Measurements from ENCODE around the gene KIF1A.
"Not testable (repeated sequence)": the region's sequence is repeated elsewhere in the genome, so short reads cannot be mapped to it uniquely, and the experiment has no call there.

DNA sequence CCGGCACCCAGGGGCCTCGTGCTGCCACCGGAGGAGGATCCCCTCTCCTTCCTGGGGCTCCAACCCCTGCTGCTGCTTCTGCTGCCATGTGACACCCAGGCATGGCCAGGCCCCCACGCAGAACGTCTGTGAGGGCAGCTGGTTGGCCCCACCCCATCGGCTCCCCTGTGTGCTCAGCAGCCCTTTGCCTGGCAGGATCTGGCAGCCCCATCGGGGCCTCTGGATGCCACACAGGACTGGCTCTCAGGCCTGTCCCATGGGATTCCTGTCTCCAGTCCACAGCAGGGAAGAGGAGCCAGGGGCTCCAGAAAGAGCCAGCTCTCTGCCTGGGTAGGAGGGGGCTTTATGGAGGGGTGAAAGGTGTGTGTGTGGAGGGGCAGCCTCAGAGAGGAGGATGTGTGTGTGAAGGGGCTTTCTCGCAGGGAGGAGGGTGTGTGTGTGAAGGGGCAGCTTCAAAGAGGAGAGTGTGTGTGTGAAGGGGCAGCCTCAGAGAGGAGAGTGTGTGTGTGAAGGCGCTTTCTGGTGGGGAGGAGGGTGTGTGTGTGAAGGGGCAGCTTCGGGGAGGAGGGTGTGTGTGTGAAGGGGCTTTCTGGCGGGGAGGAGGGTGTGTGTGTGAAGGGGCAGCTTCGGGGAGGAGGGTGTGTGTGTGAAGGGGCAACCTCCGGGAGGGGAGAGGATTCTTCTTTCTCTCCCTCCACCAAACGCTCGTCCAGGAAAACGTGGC lies 145.4 kb downstream of the KIF1A start:
- not testable (repeated sequence) for TF ChIP-seq POLR2A, CTCF (IDR thresholded peaks at IDR 0.05)
